ENCODE results near the gene PI4KA. TPM values are rescaled to one million over a fixed set of nuclear protein-coding genes. Genes with fewer than 3 reads are reported as not detected.
"Not testable (repeated sequence)": the region's sequence is repeated elsewhere in the genome, so short reads cannot be mapped to it uniquely, and the experiment has no call there.

The PI4KA gene
- total RNA-seq, 1 experiment from 2014 or later: 65.8 TPM

GRCh38 chr22:20701680-20702136 is 156.9 kb downstream of the PI4KA start:
- H3K23me2 ChIP-seq (ENCODE audit: insufficient read length, low read depth, low read length, poor library complexity, severe bottlenecking): not testable (repeated sequence)
- peak overlapping the region in 1 of 3 experiments; percentile 82; a peak in 1 of 7 replicates for H3K27ac Mint-ChIP-seq
- peak overlapping the region; percentile 44 for H3K9ac ChIP-seq (ENCODE audit: extremely low read depth, insufficient read length, low read length)

GRCh38 chr22:20700347-20700746 is 158.3 kb downstream of the PI4KA start:
- H3K79me1 ChIP-seq (ENCODE audit: insufficient read depth, low read depth, low read length, poor library complexity, severe bottlenecking); H3K4me1 ChIP-seq (ENCODE audit: insufficient read depth, low read length); H4K8ac ChIP-seq (replicated peaks; ENCODE audit: insufficient read length, low read depth, low read length); H4K20me1 ChIP-seq (ENCODE audit: control insufficient read depth, insufficient read depth, insufficient read length); H2BK120ac ChIP-seq (ENCODE audit: low read depth, low read length, poor library complexity, severe bottlenecking); H3K4me2 ChIP-seq (ENCODE audit: insufficient read depth, insufficient read length, low read length); H2BK15ac ChIP-seq (ENCODE audit: low read depth, low read length); H2BK5ac ChIP-seq (ENCODE audit: insufficient read length, low read length); H3K27ac ChIP-seq (ENCODE audit: insufficient read length, low read depth, low read length); H3K23me2 ChIP-seq (ENCODE audit: insufficient read length, low read depth, low read length, poor library complexity, severe bottlenecking); H3K23ac ChIP-seq (ENCODE audit: insufficient read length, low read depth, low read length); H3K36me3 Mint-ChIP-seq (ENCODE audit: insufficient read depth in 1 of 3, low read depth in 3 of 3); H4K91ac ChIP-seq (ENCODE audit: insufficient read length, low read depth, low read length); DNase-seq; H3K79me2 ChIP-seq (ENCODE audit: insufficient read depth, low read length); H3K27ac Mint-ChIP-seq; H3K27me3 ChIP-seq (ENCODE audit: insufficient read depth, low read length); H2AK5ac ChIP-seq (ENCODE audit: insufficient read length, low read length); H3K18ac ChIP-seq (ENCODE audit: insufficient read length, low read depth, low read length); H3K9me3 Mint-ChIP-seq; H4K5ac ChIP-seq (ENCODE audit: insufficient read length, low read depth, low read length); H2AFZ ChIP-seq (ENCODE audit: low read length); H3K9ac ChIP-seq (ENCODE audit: extremely low read depth, insufficient read length, low read length); H3K4me3 Mint-ChIP-seq; H3T11ph ChIP-seq (ENCODE audit: low read length); H2BK12ac ChIP-seq (ENCODE audit: insufficient read length, low read depth, low read length); H3K56ac ChIP-seq (ENCODE audit: insufficient read length, low read depth, low read length); H3K4ac ChIP-seq (ENCODE audit: low read depth, low read length); H3K14ac ChIP-seq (ENCODE audit: insufficient read depth, low read length); H3K9me3 ChIP-seq (ENCODE audit: control insufficient read depth, low read depth, low read length); H2BK20ac ChIP-seq (ENCODE audit: low read depth, low read length, poor library complexity, severe bottlenecking): not testable (repeated sequence)
- H3K4me1 Mint-ChIP-seq: peaks cover 9 to 18% of the 10 kb centered on the region in 2 experiments
- WGBS (ENCODE audit: extremely low coverage, insufficient read length, low lambda C conversion rate): no CpG with 5 or more reads among the region's 15 CpGs
- peaks cover 13% of the 10 kb centered on the region for H3K27me3 Mint-ChIP-seq (ENCODE audit: low read depth)

More at GRCh38 chr22:20701680-20702136, 156.9 kb downstream of the PI4KA start:
- not testable (repeated sequence) for H2BK12ac ChIP-seq (ENCODE audit: insufficient read length, low read depth, low read length); H3K14ac ChIP-seq (ENCODE audit: insufficient read depth, low read length); H3K23ac ChIP-seq (ENCODE audit: insufficient read length, low read depth, low read length); H2BK20ac ChIP-seq (ENCODE audit: low read depth, low read length, poor library complexity, severe bottlenecking); H3K4me1 ChIP-seq (ENCODE audit: insufficient read depth, low read length); H3K79me1 ChIP-seq (ENCODE audit: insufficient read depth, low read depth, low read length, poor library complexity, severe bottlenecking); H3K9me3 ChIP-seq (ENCODE audit: control insufficient read depth, low read depth, low read length); H2BK15ac ChIP-seq (ENCODE audit: low read depth, low read length); H4K5ac ChIP-seq (ENCODE audit: insufficient read length, low read depth, low read length); DNase-seq; H3T11ph ChIP-seq (ENCODE audit: low read length); H4K91ac ChIP-seq (ENCODE audit: insufficient read length, low read depth, low read length); H3K9me3 Mint-ChIP-seq; H3K27ac ChIP-seq (ENCODE audit: insufficient read length, low read depth, low read length); H4K20me1 ChIP-seq (ENCODE audit: control insufficient read depth, insufficient read depth, insufficient read length); H2BK5ac ChIP-seq (ENCODE audit: insufficient read length, low read length); H4K8ac ChIP-seq (replicated peaks; ENCODE audit: insufficient read length, low read depth, low read length); H2AFZ ChIP-seq (ENCODE audit: low read length); H3K79me2 ChIP-seq (ENCODE audit: insufficient read depth, low read length); H3K56ac ChIP-seq (ENCODE audit: insufficient read length, low read depth, low read length); H2BK120ac ChIP-seq (ENCODE audit: low read depth, low read length, poor library complexity, severe bottlenecking); H2AK5ac ChIP-seq (ENCODE audit: insufficient read length, low read length); H3K27me3 ChIP-seq (ENCODE audit: insufficient read depth, low read length); H3K36me3 Mint-ChIP-seq (ENCODE audit: insufficient read depth in 1 of 3, low read depth in 3 of 3); H3K18ac ChIP-seq (ENCODE audit: insufficient read length, low read depth, low read length); H3K4ac ChIP-seq (ENCODE audit: low read depth, low read length)
- WGBS (ENCODE audit: extremely low coverage, insufficient read length, low lambda C conversion rate): no CpG with 5 or more reads among the region's 21 CpGs
- Mint-ChIP-seq H3K4me3 (peak overlapping the region; percentile 77 to 89), H3K27me3 (ENCODE audit: low read depth) (peaks cover 19% of the 10 kb centered on the region), H3K4me1 (peaks cover 9 to 18% of the 10 kb centered on the region in 2 experiments)
- peak overlapping the region; percentile 64 for H3K4me2 ChIP-seq (ENCODE audit: insufficient read depth, insufficient read length, low read length)
